Prostate gland (tissue), 2 donors: ENCODE results near the gene PAPOLG. TPM values are rescaled to one million over a fixed set of nuclear protein-coding genes. Genes with fewer than 3 reads are reported as not detected.

ENCODE experiments used
- DNase-seq: peaks from one replicate; pipeline ENCODE4 v3.0.0-alpha.2; 2019; ENCODE audit warnings: low spot score
- H3K27ac ChIP-seq, 2 donors: fragments of 200-600 bp; sonication (generic); 2 replicates each; pipeline ENCODE4 v1.5.1; 2017 to 2019
- H3K27me3 ChIP-seq: fragments of 200-600 bp; sonication (generic); replicated peaks from 2 replicates; pipeline ENCODE4 v1.5.1; 2019; ENCODE audit not compliant: insufficient read depth
- H3K36me3 ChIP-seq, 2 donors: fragments of 200-600 bp; sonication (generic); 1 replicate in 1 of 2; 2 replicates in 1 of 2; pipeline versions ENCODE4 v1.5.1 to v1.8.1; 2017 to 2019
- H3K4me1 ChIP-seq: fragments of 200-600 bp; sonication (generic); replicated peaks from 2 replicates; pipeline ENCODE4 v1.5.1; 2019
- H3K4me3 ChIP-seq, 2 donors: fragments of 200-600 bp; sonication (generic); 2 replicates each; pipeline ENCODE4 v1.5.1; 2017 to 2019
- H3K9me3 ChIP-seq: fragments of 200-600 bp; sonication (generic); 2 replicates; pipeline ENCODE4 v1.5.1; 2017
- POLR2A ChIP-seq: fragments of 450-650 bp; IDR thresholded peaks from one replicate; pipeline ENCODE4 v1.6.1; 2016; ENCODE audit warnings: antibody characterized with exemption, mild to moderate bottlenecking
- POLR2AphosphoS5 ChIP-seq: sonication (generic); formaldehyde crosslinking; IDR thresholded peaks from one replicate; pipeline ENCODE4 v1.6.1; 2017; ENCODE audit warnings: antibody characterized with exemption
- WGBS: methylation state at CpG from one replicate; pipeline ENCODE4 v1.1.5; 2018; 5-methylcytosine and 5-hydroxymethylcytosine counted together
- intact Hi-C: fragments of 100-400 bp; cut with DNase I; formaldehyde crosslinking; loops from one replicate; pipeline ENCODE4 v1.14.2; 2022
- total RNA-seq, 2 donors: library from RNA; depleted of rRNA; stranded (reverse); fragments of >200 nt; gene quantifications; one replicate each; pipeline ENCODE4 v1.1.0, GENCODE V29; 2016
- TF ChIP-seq, protein P1 (sequence below), 4 experiments: fragments of 200-600 bp in 2 of 4; fragments of 450-650 bp in 2 of 4; sonication (generic) in 2 of 4; IDR thresholded peaks; 1 replicate in 3 of 4; 2 replicates in 1 of 4; pipeline ENCODE4 v1.5.1; 2016 to 2019; ENCODE audit warnings: antibody characterized with exemption in 4 of 4, mild to moderate bottlenecking in 2 of 4, moderate library complexity in 2 of 4

PAPOLG gene
- total RNA-seq, 2 donors from 2014 or later: 12.7 to 18.9 TPM

DNA sequence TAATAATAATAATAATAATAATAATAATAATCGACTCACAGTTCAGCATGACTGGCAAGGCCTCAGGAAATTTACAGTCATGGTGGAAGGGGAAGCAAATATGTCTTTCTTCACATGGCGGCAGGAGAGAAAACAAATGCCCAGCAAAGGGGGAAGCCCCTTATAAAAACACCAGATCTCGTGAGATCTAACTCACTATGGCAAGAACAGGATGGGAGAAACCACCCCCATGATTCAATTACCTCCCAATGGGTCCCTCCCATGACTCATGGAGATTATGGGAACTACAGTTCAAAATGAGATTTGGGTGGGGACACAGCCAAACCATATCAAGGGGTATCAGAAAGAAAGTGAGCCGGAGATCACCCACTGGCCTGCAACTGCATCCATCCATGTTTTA, 40.5 kb upstream of the PAPOLG start:
- intact Hi-C loops: no loop called here
- Histone ChIP-seq H3K4me3 (no peak overlapping the region), H3K27me3 (no peaks in the 10 kb centered on the region), H3K9me3 (no peaks in the 10 kb centered on the region), H3K36me3 (no peaks in the 10 kb centered on the region), H3K4me1 (no peaks in the 10 kb centered on the region), H3K27ac (no peak overlapping the region)
- 96% methylated on average over 4 of the region's 4 CpGs for WGBS
- no peak for TF ChIP-seq POLR2A
- TF ChIP-seq, protein P1, sequence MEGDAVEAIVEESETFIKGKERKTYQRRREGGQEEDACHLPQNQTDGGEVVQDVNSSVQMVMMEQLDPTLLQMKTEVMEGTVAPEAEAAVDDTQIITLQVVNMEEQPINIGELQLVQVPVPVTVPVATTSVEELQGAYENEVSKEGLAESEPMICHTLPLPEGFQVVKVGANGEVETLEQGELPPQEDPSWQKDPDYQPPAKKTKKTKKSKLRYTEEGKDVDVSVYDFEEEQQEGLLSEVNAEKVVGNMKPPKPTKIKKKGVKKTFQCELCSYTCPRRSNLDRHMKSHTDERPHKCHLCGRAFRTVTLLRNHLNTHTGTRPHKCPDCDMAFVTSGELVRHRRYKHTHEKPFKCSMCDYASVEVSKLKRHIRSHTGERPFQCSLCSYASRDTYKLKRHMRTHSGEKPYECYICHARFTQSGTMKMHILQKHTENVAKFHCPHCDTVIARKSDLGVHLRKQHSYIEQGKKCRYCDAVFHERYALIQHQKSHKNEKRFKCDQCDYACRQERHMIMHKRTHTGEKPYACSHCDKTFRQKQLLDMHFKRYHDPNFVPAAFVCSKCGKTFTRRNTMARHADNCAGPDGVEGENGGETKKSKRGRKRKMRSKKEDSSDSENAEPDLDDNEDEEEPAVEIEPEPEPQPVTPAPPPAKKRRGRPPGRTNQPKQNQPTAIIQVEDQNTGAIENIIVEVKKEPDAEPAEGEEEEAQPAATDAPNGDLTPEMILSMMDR (IDR thresholded peaks at IDR 0.05): no peak
- no peak for TF ChIP-seq POLR2AphosphoS5
- DNase-seq: no peak

DNA sequence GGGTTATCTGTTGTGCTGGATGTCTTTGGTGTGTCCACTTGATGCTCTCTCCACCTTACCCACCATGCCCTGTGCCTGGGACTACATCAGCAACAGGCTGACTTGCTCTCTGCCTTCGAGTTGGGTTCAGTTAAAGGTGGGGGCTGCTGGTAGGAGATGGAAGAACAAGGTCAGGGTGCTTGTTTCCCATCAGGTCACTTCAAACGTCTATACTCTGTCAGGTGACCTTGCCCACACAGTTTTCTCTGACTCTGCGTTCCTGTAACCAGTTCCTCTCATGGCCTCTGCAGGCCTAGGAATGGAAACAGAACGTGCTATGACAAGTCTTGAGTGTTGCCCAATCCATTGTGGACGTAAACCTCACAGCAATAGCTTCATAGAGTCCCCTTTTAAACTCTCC, 38.4 kb upstream of the PAPOLG start:
- H3K4me3 ChIP-seq: no peak overlapping the region
- DNase-seq: peak; percentile 74
- no peaks in the 10 kb centered on the region for H3K4me1 ChIP-seq
- H3K36me3 ChIP-seq: no peaks in the 10 kb centered on the region
- no peaks in the 10 kb centered on the region for H3K27me3 ChIP-seq
- TF ChIP-seq, protein P1 (IDR thresholded peaks at IDR 0.05): no peak
- TF ChIP-seq POLR2AphosphoS5: peak; percentile 74
- H3K27ac ChIP-seq: peak overlapping the region in 1 of 2 donors; percentile 36
- intact Hi-C loops: no loop called here
- 37% methylated on average over 5 of the region's 5 CpGs for WGBS
- no peaks in the 10 kb centered on the region for H3K9me3 ChIP-seq

DNA sequence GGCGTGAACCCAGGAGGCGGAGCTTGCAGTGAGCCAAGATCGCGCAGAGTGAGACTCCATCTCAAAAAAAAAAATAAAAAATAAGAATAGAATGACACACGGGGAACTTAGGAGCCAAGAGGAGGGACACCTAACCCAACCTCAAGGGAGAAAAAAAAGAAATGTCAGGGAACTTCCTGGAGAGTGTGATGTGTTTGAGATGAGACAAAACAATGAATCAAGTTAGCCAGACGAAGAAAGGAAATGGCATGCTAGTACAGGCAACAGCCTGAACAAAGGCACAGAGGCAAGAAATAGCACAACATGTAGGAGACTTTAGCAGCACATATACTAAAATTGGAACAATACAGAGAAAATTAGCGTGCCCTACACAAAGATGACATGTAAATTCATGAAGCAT, 36.7 kb upstream of the PAPOLG start:
- no peak overlapping the region for H3K4me3 ChIP-seq
- H3K27ac ChIP-seq: peak overlapping the region in 1 of 2 donors; percentile 37
- H3K36me3 ChIP-seq: no peaks in the 10 kb centered on the region
- intact Hi-C loops: no loop called here
- 36% methylated on average over 7 of the region's 7 CpGs for WGBS
- peak; percentile 22 for DNase-seq
- no peaks in the 10 kb centered on the region for H3K4me1 ChIP-seq
- H3K9me3 ChIP-seq: no peaks in the 10 kb centered on the region
- TF ChIP-seq POLR2AphosphoS5: peak; percentile 64
- TF ChIP-seq, protein P1 (IDR thresholded peaks at IDR 0.05): no peak
- H3K27me3 ChIP-seq: no peaks in the 10 kb centered on the region

DNA sequence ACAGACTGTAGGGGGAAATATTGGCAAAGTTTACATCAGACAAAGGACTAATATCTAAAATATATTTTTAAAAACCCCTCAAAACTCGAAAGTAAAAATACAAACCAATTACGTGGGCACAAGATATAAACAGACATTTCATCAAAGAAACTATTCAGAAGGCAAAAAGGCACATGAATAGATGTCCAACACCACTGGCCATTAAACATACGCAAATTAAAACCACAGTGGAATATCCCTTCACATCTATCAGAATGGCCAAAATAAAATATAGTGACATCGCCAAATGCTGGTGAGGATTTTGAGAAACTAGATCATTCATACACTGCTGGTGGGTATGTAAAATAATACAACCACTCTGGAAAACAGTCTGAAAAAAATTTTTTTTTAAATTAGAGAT, 30.6 kb upstream of the PAPOLG start:
- TF ChIP-seq POLR2AphosphoS5: no peak
- TF ChIP-seq, protein P1 (IDR thresholded peaks at IDR 0.05): no peak
- Histone ChIP-seq H3K27me3 (no peaks in the 10 kb centered on the region), H3K4me3 (no peak overlapping the region), H3K4me1 (no peaks in the 10 kb centered on the region), H3K9me3 (no peaks in the 10 kb centered on the region), H3K27ac (no peak overlapping the region), H3K36me3 (no peaks in the 10 kb centered on the region)
- intact Hi-C loops: no loop called here
- DNase-seq: no peak
- 71% methylated on average over 4 of the region's 4 CpGs for WGBS

DNA sequence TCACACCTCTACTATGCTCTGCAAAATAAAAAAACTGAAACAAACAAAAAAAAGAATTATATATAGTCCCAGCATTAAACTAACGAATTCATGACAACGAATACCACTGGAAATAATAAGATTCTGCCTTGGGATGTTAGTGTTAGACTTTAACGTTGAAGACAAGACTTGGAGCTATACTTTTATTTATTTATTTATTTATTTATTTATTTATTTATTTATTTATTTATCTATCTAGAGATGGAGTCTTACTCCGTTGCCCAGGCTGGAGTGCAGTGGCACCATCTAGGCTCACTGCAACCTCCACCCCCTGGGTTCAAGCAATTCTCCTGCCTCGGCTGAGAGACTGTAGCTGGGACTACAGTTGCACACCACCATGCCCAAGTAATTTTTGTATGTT, 27.2 kb upstream of the PAPOLG start:
- WGBS: 90% methylated on average over 5 of the region's 5 CpGs

More for the DNA sequence above, 27.2 kb upstream of the PAPOLG start:
- TF ChIP-seq POLR2AphosphoS5 (no peak), POLR2A (no peak)
- TF ChIP-seq, protein P1 (IDR thresholded peaks at IDR 0.05): no peak
- DNase-seq: no peak
- Histone ChIP-seq H3K36me3 (no peaks in the 10 kb centered on the region), H3K9me3 (no peaks in the 10 kb centered on the region), H3K27ac (no peak overlapping the region), H3K4me1 (no peaks in the 10 kb centered on the region), H3K27me3 (no peaks in the 10 kb centered on the region), H3K4me3 (no peak overlapping the region)
- intact Hi-C loops: no loop called here
